ENCODE results near the gene SNTG2.

The SNTG2 gene

DNA sequence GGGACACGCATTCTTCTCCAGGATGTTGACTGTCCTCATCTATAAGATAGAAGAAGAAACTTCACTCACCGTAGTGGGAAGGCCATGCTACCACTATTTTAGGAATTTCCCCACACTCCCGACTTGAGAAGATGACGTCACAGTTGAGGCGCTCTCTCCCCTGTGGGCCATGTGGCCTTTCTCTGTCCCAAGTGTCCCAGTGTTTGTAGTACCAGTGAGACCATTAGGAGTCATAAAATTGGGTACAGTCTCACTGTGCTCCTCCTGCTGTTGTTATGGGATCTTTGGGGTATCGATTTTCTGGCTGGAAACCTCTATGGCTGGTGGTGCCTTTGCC, 7.2 kb upstream of the SNTG2 start:
- H3K36me3 ChIP-seq (ENCODE audit: insufficient read depth, low read length): no peaks in the 10 kb centered on the region
- no peaks in the 10 kb centered on the region for H3F3A ChIP-seq (ENCODE audit: low read depth)
- no peaks in the 10 kb centered on the region for H3K79me2 ChIP-seq (ENCODE audit: insufficient read depth, low read length)
- no peak for TF ChIP-seq CTCF (conservative IDR thresholded peaks at IDR 0.05; ENCODE audit: low read length)
- TF ChIP-seq EZH2phosphoT487 (IDR thresholded peaks at IDR 0.05; ENCODE audit: borderline replicate concordance): no peak
- H3K4me1 ChIP-seq (ENCODE audit: insufficient read depth, low read length, poor library complexity, severe bottlenecking): peaks cover 12% of the 10 kb centered on the region
- no peak overlapping the region for H3K4me3 ChIP-seq (ENCODE audit: low read length, poor library complexity, severe bottlenecking)
- no peak overlapping the region for H2AFZ ChIP-seq (ENCODE audit: low read length)
- no peaks in the 10 kb centered on the region for H3K9me3 ChIP-seq (ENCODE audit: insufficient read depth, low read depth, low read length)
- no peaks in the 10 kb centered on the region for H3K9me2 ChIP-seq (replicated peaks; ENCODE audit: low read depth, low read length)
- no peak overlapping the region for H3K9ac ChIP-seq (ENCODE audit: low read depth, low read length, poor library complexity, severe bottlenecking)
- no peaks in the 10 kb centered on the region for H4K20me1 ChIP-seq (ENCODE audit: insufficient read depth, low read length, poor library complexity, severe bottlenecking)
- no peak overlapping the region for H3K4me2 ChIP-seq (ENCODE audit: low read depth, low read length, poor library complexity, severe bottlenecking)
- no peaks in the 10 kb centered on the region for H3K27me3 ChIP-seq (ENCODE audit: insufficient read depth, low read length, poor library complexity, severe bottlenecking)

DNA sequence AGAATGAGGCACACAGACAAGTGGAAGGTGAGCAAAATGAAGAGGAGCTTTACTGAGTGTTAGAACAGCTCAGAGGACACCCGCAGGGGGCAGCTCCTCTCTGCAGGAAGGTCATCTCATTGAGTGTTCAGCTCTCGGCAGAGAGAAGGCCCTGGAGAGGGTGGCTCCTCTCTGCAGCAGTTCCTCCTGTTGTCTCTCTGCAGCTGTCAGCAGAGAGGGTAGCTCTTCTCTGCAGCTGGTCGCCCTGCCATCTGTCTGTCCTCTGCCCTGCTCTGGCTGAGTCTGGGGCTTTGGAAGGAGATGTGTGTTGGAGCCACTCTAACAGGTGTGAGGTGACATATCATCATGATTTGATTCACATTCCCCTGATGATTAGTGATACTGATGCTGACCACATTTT, 6.8 kb upstream of the SNTG2 start:
- Histone ChIP-seq H4K20me1 (ENCODE audit: insufficient read depth, low read length, poor library complexity, severe bottlenecking) (no peaks in the 10 kb centered on the region), H2AFZ (ENCODE audit: low read length) (no peak overlapping the region), H3K36me3 (ENCODE audit: insufficient read depth, low read length) (no peaks in the 10 kb centered on the region), H3K4me3 (ENCODE audit: low read length, poor library complexity, severe bottlenecking) (no peak overlapping the region), H3K9ac (ENCODE audit: low read depth, low read length, poor library complexity, severe bottlenecking) (no peak overlapping the region), H3K9me3 (ENCODE audit: insufficient read depth, low read depth, low read length) (no peaks in the 10 kb centered on the region), H3K27me3 (ENCODE audit: insufficient read depth, low read length, poor library complexity, severe bottlenecking) (no peaks in the 10 kb centered on the region), H3K9me2 (replicated peaks; ENCODE audit: low read depth, low read length) (no peaks in the 10 kb centered on the region), H3K4me1 (ENCODE audit: insufficient read depth, low read length, poor library complexity, severe bottlenecking) (peaks cover 12% of the 10 kb centered on the region), H3K4me2 (ENCODE audit: low read depth, low read length, poor library complexity, severe bottlenecking) (no peak overlapping the region), H3F3A (ENCODE audit: low read depth) (no peaks in the 10 kb centered on the region), H3K79me2 (ENCODE audit: insufficient read depth, low read length) (no peaks in the 10 kb centered on the region)
- no peak for TF ChIP-seq EZH2phosphoT487 (IDR thresholded peaks at IDR 0.05; ENCODE audit: borderline replicate concordance)
- TF ChIP-seq CTCF (conservative IDR thresholded peaks at IDR 0.05; ENCODE audit: low read length): no peak

DNA sequence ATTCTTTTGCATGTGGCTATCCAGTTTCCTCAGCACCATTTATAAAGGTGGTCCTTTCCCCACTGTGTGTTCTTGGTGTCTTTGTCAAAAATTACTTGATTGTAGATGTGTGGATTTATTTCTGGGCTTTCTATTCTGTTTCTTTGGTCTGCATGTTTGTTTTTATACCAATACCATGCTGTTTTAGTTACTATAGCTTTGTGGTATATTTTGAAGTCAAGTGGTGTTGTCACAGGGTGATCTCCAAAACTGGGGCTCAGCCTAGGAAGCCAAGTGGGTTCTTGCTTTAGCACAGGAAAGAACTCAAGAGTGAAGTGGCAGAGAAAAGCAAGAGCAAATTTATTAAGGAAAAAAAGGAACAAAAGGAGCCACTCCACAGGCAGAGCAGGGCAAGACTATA, 6.0 kb upstream of the SNTG2 start:
- TF ChIP-seq CTCF (conservative IDR thresholded peaks at IDR 0.05; ENCODE audit: low read length) (no peak), EZH2phosphoT487 (IDR thresholded peaks at IDR 0.05; ENCODE audit: borderline replicate concordance) (no peak)
- peaks cover 16% of the 10 kb centered on the region for H3K4me1 ChIP-seq (ENCODE audit: insufficient read depth, low read length, poor library complexity, severe bottlenecking)
- no peaks in the 10 kb centered on the region for H3K36me3 ChIP-seq (ENCODE audit: insufficient read depth, low read length)
- no peak overlapping the region for H2AFZ ChIP-seq (ENCODE audit: low read length)
- no peak overlapping the region for H3K4me3 ChIP-seq (ENCODE audit: low read length, poor library complexity, severe bottlenecking)
- H3K9me3 ChIP-seq (ENCODE audit: insufficient read depth, low read depth, low read length): no peaks in the 10 kb centered on the region
- H3K79me2 ChIP-seq (ENCODE audit: insufficient read depth, low read length): no peaks in the 10 kb centered on the region
- no peak overlapping the region for H3K9ac ChIP-seq (ENCODE audit: low read depth, low read length, poor library complexity, severe bottlenecking)
- H3K27me3 ChIP-seq (ENCODE audit: insufficient read depth, low read length, poor library complexity, severe bottlenecking): peaks cover 6% of the 10 kb centered on the region
- no peak overlapping the region for H3K4me2 ChIP-seq (ENCODE audit: low read depth, low read length, poor library complexity, severe bottlenecking)
- no peaks in the 10 kb centered on the region for H3K9me2 ChIP-seq (replicated peaks; ENCODE audit: low read depth, low read length)
- H4K20me1 ChIP-seq (ENCODE audit: insufficient read depth, low read length, poor library complexity, severe bottlenecking): no peaks in the 10 kb centered on the region
- H3F3A ChIP-seq (ENCODE audit: low read depth): no peaks in the 10 kb centered on the region
